ENCODE measurements around the gene TMEM59L.
"Not testable (repeated sequence)": the region's sequence is repeated elsewhere in the genome, so short reads cannot be mapped to it uniquely, and the experiment has no call there.

Gene TMEM59L

DNA sequence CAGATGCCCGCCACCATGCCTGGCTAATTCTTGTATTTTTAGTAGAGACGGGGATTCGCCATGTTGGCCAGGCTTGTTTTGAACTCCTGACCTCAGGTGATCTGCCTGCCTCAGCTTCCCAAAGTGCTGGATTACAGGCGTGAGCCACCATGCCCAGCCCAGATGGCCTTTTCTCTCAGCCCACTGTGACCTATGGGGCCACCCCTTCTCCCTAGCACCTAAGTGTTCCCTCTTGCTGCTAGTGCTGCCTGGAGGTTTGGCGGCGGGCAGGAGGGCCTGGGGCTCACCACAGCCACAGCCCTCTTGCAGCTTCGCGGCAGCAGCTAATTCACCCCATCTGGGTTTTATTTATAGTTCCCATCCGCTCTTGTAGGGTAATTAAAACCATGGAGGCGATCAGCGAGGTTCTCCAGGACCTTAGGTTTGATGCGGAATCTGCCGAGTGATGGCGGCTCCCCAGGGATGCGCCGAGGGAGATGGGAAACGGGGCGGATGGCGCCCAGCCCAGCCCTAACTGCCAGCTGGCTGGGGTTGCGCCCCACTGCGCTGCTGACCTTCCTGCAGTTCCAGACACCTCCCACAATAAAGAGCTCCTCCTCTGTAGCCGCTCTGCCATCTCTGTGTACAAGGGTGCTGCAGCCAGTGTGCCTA, 20.8 kb upstream of the TMEM59L start:
- no peak for DNase-seq
- intact Hi-C loops (cut with DNase I) = loop anchor here (2.0 kb wide), 1 partner anchor 257 kb away; no protein-coding TSS in a partner anchor

DNA sequence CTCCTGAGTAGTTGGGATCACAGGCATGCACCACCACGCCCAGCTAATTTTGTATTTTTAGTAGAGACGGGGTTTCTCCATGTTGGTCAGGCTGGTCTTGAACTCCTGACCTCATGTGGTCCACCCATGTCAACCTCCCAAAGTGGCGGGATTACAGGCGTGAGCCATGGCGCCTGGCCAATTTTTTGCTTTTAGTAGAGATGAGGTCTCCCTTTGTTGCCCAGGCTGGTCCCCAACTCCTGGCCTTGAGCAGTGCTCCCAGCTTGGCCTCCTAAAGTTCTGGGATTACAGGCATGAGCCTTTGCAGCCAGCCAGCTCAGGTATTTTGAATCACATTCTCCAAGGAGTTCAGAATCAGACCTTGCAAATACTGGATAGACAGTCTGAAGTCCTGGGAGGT, 19.9 kb upstream of the TMEM59L start:
- DNase-seq; intact Hi-C loops (cut with DNase I): not testable (repeated sequence)

DNA sequence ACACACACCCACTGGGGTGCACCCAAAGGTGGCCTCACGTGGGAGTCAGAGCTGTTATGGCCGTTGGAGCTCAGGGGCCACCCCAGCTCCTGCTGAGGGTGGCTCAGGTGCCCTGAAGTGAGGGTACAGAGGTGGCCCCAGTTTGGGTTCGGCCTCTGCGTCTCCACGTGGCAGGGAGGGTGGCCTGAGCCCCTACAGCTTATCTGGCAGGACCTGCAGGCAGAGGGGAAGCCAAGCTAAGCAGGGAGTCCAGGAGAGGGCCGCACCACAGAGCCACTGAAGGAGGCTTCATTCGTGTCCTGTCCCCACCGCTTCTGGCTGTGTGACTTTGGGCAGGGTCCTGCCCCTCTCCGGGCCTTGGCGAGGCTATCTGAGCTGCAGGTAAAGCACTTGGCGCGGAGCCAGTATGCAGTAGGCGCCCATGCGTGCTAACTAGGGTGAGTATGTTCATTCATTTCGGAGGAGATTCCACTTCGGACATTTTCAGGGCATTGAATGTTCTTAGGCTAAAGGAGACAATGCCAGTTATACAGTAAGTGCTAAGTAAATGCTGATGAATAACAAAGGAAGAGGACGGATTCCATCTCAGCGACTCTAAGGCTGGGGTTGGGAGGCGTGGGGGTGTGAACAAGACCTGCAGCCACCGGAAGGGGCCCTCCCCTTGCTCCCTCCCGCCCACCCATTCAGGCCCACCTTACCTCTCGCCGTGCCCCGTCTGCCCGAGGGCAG, 19.1 kb upstream of the TMEM59L start:
- no peak for DNase-seq
- intact Hi-C loops (cut with DNase I) = no loop called here

DNA sequence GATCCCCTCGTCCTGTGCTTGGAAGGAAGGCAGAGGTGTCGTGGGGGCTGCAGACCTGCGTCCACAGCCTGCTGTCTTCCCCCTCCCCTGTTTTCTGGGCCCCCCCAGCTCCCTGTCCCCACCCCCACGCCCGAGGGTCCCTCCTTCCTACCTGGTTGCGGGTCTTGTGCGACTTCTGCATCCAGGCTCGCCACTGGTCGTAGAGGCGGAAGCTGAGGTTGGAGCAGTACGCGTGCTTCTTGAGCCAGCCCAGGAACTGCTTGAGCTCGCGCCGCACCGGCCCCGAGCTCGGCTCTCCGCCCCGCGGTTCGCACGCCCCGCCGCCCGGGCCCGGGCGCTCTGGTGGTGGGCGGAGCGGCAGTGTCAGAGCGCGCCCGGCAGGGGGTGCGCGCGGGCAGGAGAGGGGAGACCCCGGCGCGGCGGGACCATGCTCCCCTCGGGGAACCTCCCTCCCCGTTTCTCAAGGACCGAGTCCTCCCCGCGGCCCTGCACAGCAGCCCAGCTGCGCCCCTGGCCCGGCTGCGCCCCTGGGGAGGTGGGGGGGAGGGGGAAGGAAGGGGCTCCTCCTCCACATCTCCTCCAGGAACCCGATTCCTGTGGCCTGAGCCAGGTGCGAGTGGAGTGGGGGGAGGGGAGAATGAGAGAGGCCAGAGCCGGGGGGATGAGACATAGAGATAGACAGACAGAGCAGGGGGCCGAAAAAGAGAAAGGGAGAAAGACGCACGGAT, 18.4 kb upstream of the TMEM59L start:
- intact Hi-C loops (cut with DNase I) = no loop called here
- peak in 39 of 42 donors; percentile 42 to 82 (median 67) for DNase-seq

DNA sequence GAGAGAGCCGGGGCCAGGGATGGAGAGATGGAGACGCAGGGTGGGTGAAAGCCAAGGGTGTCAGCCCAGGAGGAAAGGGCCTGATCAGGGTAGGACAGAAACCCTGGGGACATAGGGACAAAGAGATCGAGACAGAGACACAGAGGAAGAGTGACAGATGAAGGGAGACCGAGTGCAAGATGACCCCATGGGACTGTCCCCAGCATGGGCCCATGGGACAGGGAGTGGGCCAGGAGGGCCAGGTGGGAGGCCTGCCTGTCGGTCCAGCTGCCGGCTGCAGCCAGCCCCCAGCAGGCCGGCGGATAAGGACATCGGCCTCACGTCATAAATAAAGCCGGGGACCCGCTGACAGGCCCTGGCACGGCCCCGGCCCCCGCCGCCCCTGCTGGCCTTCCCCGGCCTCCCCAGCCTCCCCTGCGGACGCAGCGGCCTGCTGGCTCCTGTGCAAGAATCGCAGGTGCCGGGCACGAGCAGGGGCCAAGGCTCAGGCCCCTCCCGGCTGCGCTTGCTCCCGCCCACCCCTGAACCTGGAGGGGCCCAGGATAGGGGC, 17.8 kb upstream of the TMEM59L start:
- no peak for DNase-seq
- intact Hi-C loops (cut with DNase I) = no loop called here

DNA sequence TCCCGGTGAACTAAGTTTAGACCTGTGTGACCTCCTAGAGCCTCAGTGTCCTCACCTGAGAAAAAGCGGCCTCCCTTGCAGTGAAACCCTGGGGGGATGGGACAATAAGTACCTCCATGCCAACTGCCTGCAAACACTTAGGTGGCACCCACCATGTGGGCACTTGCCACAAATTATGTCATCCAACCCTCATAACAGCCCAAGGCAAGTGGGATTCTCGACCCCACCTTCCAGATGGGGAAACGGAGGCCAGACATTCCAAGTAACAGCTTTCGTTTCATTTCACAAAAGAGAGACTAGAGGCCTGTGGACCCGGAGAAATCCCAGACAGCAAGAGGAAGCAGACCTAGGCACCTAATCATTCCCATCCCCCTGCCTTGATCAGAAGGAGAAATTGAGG, 17.2 kb upstream of the TMEM59L start:
- intact Hi-C loops (cut with DNase I) = no loop called here
- no peak for DNase-seq

DNA sequence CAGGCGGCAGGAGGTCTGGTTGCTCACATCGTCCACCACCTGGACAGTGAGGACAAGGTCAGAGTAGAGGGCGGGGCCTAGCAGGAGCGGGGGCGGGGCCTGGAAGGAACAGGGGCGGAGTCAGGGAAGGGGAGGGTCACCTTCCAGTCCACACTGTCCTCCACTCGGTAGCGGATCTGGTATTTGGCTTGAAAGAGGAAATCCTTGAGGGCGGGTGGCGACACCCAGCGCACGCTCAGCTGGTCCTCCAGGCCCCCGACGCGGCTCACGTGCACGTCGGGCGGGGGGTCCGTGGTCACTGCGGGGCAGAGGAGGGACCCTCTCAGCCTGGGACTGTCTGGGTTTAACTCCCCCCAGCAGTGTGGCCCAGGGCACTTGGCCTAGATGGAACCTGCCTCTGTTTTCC, 15.9 kb upstream of the TMEM59L start:
- intact Hi-C loops (cut with DNase I) = no loop called here
- peak in 2 of 42 donors; percentile 29 to 50 for DNase-seq

DNA sequence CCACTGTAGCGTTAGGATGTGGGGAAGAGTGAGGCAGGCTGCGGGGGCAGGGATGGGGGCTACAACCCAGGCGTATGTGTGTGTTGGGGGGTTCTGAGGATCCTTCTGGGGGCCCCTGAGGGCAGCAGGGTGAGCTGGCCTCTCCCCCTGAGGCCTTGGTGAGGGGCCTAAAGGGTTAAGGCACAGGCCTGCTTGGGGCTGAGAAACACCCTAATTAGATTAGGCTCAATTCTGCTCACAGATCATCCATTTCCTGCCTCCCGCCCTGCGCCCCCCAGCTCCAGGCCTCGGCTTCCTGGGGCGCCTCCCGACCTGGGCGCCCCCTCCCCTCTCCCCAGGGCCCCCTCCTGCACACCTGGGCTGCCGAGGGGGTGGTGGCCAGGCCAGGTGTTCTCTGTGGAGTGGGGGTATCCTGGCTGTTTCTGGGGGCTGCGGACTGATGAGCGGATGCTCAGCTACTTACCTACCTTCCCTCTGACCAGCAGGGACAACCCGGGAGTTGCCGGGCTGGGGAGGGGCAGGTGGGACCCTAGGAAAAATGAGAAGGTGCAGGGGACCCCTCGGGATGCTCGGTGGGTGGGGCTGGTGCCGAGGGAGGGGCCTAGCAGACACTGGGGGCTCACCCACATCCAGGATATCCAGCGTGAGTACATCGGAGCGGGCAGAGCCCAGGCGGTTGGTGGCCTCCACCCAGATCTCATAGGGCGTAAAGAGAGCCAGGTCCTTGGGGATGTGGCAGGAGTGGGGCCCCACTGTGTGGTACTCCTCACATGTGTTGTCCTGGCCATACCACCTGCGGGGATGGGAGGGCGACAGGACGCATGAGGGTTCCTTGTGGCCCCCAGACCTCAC, 14.6 kb upstream of the TMEM59L start:
- no peak for DNase-seq
- intact Hi-C loops (cut with DNase I) = no loop called here

DNA sequence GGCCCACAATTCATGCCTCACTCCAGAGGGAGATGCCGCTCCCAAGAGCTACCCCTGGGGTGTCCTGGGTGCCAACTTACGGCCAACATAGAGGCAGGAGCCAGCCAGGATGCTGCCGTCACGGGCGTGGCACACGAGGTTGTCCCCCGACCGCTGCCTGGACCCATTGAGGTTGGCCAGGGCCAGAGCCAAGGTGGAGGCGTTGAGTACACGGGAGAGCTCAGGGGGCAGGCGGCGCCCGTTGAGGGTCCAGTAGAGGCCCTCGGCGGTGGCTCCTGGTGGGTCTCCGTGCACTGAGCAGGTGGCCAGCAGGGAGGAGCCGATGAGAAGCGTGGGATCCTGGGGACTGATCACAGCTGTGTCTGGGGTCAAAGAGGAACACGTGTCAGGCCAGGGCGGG, 13.2 kb upstream of the TMEM59L start:
- intact Hi-C loops (cut with DNase I) = no loop called here
- DNase-seq = no peak

DNA sequence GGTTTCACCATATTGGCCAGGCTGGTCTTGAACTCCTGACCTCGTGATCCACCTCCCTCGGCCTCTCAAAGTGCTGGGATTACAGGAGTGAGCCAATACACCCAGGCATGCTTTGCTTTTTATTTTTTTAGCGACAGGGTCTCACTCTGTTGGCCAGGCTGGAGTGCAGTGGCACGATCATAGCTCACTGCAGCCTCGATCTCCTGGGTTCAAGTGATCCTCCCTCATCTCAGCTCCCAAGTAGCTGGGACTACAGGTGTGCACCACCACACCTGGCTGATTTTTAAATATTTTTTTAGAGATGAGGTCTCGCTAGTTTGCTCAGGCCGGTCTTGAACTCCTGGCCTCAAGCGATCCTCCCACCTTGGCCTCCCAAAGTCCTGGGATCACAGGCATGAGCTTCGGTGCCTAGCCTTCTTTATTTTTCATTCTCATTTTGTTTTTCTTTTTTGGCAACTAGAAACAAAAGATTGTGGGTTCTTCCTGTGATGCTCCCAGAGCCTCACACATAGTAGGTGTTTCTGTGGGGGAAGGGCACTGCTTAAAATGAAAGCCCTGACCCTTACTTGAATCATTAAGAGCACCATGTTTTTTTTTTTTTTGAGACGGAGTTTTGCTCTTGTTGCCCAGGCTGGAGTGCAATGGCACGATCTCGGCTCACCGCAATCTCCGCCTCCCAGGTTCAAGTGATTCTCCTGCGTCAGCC, 11.8 kb upstream of the TMEM59L start:
- intact Hi-C loops (cut with DNase I); DNase-seq: not testable (repeated sequence)

DNA sequence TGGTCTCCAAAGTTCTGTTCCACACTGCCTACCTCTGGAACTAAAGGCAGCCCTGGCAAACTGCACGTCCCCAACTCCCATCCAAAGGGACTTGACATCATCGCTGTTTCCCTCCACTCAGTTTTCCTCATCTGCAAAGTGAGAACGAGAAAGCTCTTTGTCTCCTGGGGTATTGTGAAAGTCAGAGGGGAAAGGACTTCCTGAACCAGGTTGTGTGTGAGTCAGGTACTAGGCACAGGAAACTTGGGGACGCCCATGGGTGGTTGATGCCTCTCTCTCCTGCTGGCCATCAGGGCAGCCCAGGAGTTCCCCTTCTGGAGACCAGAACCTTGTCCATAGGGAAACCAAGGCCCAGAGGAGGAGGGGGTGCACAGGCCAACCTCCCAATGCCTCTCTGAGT, 10.8 kb upstream of the TMEM59L start:
- no peak for DNase-seq
- intact Hi-C loops (cut with DNase I) = no loop called here

DNA sequence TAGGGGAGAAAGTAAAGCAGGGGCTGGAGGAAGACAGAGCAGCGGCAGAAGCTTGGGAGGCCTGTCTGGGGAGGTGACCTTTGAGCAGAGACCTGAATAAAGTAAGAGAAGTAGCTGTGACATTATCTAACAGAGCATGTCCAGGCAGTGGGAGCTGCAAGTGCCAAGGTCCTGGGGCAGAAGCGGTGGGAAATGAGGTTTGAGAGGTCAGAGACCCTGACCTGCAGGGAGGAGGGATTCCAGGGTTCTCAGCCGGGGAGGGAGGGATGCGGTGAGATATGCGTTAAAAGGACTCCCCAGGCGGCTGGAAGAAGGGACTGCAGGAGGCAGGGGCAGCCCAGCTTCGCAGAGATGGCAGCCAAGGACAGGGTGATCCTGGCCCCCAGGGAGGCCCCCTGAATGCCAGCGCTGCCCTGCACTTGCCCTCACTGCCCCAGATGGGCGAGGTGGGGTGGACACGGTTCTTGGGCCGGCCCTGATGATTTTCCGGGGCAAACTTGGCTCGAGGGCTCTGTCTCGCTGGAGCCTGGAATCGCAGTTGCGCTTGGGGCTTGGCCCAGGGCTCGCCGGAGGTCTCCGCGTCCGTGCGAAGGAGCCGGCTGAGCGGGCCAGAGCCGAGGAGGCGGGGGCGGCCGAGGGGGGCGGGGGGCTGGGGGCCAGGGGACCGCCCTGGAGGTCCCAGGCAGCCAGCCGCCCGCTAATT, 9.3 kb upstream of the TMEM59L start:
- intact Hi-C loops (cut with DNase I) = no loop called here
- DNase-seq = no peak

DNA sequence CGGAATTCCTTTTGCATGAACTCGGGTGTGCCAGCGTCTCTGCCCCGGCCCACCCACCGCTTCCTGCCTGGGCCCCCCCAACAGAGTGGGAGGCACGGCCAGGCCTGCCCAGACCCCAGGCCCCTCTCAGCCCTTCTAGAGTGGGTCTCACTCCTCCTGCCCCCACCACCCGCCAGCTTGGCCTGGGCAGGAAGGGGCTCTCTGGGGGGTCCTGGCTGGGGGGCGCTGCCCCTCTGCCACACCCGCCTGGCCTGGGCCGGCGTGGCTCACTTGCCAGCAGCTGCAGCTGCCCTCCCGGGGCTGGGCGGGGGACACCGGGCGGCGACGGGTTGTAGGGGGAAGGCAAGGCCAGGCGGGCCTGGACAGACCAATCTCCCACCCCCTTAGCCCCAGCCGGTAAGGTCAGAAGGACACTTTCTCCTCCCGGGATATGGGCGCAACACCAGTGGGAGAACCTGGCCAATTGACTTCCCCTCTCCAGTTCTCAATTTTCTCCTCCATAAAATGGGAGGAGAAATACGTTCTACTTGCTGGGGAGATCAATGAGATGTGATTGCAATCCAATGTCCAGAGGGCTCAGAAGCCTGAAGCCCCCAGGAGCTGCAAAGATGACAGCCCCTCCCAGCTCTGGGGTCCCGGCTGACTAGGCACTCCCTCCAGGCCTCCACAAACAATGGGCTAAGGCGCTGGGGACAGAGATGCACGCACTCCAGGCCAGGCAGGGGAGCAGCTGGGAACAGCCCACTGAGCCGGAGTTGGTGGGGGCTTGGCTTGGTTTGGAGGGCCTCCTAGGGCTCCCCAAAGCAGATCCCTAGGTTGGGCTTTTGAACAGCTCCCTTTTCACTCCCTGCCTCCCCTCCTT, 8.5 kb upstream of the TMEM59L start:
- no peak for DNase-seq
- intact Hi-C loops (cut with DNase I) = no loop called here

DNA sequence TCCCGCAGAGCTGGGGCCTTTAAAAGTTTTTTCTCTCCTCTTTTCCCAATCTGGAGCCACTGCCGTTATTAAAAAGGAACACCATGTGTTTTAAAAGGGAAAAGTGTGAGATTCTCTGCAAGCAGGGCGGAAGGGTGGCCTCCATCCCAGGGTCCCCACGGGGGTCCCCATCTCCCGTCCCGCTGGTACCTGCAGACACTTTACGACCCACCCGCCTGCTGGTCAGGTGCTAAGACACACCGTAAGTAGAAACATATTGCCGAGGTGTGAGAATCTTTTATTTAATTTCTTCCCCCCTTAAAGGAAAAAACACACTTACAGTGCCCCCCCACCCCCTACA, 7.9 kb upstream of the TMEM59L start:
- no peak for DNase-seq
- intact Hi-C loops (cut with DNase I) = loop anchor here (5.0 kb wide), 1 partner anchor 68 kb away; no protein-coding TSS in a partner anchor

DNA sequence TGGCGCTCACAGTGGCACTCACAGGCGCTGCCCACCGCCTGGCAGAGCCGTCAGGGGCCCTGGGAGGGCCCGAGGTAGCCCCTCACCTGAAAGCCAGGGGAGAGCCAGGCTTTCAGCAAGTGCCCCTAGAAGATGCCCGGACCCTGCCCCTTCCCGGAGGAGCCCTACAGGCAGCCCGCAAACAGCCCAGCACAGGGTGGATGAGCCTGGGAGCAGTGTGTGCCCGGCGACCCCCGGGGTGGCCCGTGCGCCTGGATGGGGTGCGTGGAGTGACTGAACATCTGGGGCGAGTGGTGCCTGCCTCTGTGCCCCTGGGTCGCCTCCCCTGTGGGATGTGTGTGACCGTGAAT, 7.5 kb upstream of the TMEM59L start:
- no peak for DNase-seq
- intact Hi-C loops (cut with DNase I) = loop anchor here (5.0 kb wide), 1 partner anchor 67 kb away; no protein-coding TSS in a partner anchor

DNA sequence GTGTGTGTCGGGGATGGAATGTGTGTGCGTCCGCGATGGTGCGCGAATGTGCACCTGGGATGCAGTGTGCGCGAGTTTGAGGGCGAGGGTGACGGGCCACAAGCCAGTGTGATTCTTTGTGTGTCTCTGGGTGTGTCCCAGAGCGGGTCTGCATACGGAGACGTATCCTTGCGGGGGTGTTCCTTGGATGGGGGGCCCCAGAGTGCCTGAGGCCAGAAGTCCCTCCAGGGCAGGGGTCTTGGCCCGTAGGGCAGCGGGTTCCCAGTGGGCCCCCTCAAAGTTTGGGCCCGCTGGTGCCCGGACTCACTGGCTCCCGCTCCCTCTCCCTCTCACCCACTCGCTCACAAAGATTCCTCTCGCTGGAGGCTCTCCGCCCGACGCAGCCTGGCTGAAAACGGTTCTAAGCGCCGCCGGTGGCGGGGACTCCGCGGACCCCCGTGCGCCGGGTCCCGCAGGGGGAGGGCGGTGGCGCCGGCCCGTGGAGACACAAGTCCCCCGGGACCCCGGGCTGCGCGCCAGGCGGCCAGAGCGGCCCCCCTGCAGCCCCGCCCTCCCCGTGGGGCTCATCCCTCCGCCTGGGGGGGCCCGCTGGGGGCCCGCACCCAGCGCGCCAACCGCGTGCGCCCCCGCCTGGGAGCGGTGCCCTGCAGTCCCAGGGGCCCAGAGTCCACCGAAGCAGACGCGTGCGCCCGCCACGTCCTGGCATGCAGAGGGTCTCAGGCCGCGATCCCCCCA, 7.0 kb upstream of the TMEM59L start:
- intact Hi-C loops (cut with DNase I) = loop anchor here (5.0 kb wide), 1 partner anchor 67 kb away; no protein-coding TSS in a partner anchor
- DNase-seq = no peak

All from head of caudate nucleus (tissue), 42 donors.